Prostate gland (tissue), 2 donors: ENCODE measurements around the gene TP53I11.

Source experiments
- POLR2A ChIP-seq: fragments of 450-650 bp; IDR thresholded peaks from one replicate; pipeline ENCODE4 v1.6.1; 2016; ENCODE audit warnings: antibody characterized with exemption, mild to moderate bottlenecking
- POLR2AphosphoS5 ChIP-seq: sonication (generic); formaldehyde crosslinking; IDR thresholded peaks from one replicate; pipeline ENCODE4 v1.6.1; 2017; ENCODE audit warnings: antibody characterized with exemption
- TF ChIP-seq, protein P1 (sequence below), 4 experiments: fragments of 200-600 bp in 2 of 4; fragments of 450-650 bp in 2 of 4; sonication (generic) in 2 of 4; IDR thresholded peaks; 1 replicate in 3 of 4; 2 replicates in 1 of 4; pipeline ENCODE4 v1.5.1; 2016 to 2019; ENCODE audit warnings: antibody characterized with exemption in 4 of 4, mild to moderate bottlenecking in 2 of 4, moderate library complexity in 2 of 4

DNA sequence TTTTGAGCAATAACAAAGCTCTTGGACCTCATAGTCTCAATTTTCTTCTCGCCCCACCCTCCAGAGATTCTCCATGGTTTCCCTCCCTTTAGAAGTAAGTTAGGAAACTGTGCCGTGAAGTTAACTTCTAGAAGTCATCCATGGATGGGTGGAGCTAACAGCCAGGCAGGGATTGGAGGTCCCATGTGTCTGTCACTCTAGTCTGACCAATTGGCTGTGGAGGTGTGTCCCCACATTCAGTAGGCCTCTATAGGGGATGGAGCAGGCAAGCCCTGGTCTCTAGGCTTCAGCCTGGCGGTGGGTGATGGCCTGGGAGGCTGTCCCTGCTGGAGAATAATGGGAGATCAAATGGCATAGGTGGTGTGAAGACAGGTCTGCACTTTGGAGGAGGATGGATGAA lies 50.7 kb downstream of the TP53I11 start:
- TF ChIP-seq POLR2A (no peak), POLR2AphosphoS5 (no peak)
- TF ChIP-seq, protein P1, sequence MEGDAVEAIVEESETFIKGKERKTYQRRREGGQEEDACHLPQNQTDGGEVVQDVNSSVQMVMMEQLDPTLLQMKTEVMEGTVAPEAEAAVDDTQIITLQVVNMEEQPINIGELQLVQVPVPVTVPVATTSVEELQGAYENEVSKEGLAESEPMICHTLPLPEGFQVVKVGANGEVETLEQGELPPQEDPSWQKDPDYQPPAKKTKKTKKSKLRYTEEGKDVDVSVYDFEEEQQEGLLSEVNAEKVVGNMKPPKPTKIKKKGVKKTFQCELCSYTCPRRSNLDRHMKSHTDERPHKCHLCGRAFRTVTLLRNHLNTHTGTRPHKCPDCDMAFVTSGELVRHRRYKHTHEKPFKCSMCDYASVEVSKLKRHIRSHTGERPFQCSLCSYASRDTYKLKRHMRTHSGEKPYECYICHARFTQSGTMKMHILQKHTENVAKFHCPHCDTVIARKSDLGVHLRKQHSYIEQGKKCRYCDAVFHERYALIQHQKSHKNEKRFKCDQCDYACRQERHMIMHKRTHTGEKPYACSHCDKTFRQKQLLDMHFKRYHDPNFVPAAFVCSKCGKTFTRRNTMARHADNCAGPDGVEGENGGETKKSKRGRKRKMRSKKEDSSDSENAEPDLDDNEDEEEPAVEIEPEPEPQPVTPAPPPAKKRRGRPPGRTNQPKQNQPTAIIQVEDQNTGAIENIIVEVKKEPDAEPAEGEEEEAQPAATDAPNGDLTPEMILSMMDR (IDR thresholded peaks at IDR 0.05) = no peak
